Measurements from ENCODE around the gene TMEM248.

DNA sequence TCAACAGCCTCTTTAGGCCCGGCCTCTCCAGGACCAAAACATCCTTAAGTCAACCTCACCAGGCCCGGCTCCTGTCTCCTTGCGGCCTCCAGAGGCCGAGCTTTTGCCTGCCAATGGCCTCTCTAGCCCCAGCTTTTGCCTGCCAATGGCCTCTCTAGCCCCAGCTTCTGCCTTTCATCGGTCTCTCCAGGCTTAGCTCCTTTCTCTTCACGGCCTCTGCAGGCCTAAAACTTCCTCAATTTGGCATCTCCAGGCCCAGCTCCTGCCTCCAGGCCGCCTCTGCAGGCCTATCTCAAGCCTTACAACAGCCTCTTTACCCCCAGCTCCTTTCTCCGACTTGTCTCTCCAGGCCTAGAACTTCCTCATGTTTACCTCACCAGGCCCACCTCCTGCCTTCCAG lies 15.7 kb upstream of the TMEM248 start:
- TF ChIP-seq, protein P1, sequence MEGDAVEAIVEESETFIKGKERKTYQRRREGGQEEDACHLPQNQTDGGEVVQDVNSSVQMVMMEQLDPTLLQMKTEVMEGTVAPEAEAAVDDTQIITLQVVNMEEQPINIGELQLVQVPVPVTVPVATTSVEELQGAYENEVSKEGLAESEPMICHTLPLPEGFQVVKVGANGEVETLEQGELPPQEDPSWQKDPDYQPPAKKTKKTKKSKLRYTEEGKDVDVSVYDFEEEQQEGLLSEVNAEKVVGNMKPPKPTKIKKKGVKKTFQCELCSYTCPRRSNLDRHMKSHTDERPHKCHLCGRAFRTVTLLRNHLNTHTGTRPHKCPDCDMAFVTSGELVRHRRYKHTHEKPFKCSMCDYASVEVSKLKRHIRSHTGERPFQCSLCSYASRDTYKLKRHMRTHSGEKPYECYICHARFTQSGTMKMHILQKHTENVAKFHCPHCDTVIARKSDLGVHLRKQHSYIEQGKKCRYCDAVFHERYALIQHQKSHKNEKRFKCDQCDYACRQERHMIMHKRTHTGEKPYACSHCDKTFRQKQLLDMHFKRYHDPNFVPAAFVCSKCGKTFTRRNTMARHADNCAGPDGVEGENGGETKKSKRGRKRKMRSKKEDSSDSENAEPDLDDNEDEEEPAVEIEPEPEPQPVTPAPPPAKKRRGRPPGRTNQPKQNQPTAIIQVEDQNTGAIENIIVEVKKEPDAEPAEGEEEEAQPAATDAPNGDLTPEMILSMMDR (IDR thresholded peaks at IDR 0.05; ENCODE audit: insufficient read depth, low read depth, low read length) = no peak
- no peak for TF ChIP-seq EZH2 (IDR thresholded peaks at IDR 0.05; ENCODE audit: insufficient read depth, low read length)

All from astrocyte (in vitro differentiated cells and primary cell).